Suprapubic skin (tissue), 4 donors: ENCODE measurements around the gene BAZ2B.

ENCODE experiments used
- CTCF ChIP-seq, 2 donors: fragments of 200-600 bp in 1 of 2; fragments of 450-650 bp in 1 of 2; sonication (generic) in 1 of 2; IDR thresholded peaks; one replicate each; pipeline ENCODE4 v1.5.1; 2016 to 2019; ENCODE audit warnings: antibody characterized with exemption in 2 of 2, mild to moderate bottlenecking in 1 of 2, moderate library complexity in 1 of 2
- EP300 ChIP-seq: sonication (generic); formaldehyde crosslinking; IDR thresholded peaks from one replicate; pipeline ENCODE4 v1.6.1; 2017; ENCODE audit warnings: antibody characterized with exemption
- POLR2A ChIP-seq, 2 donors: fragments of 450-650 bp; IDR thresholded peaks; one replicate each; pipeline ENCODE4 v1.6.1; 2017; ENCODE audit warnings: antibody characterized with exemption in 2 of 2, mild to moderate bottlenecking in 2 of 2, moderate library complexity in 2 of 2
- POLR2AphosphoS5 ChIP-seq, 3 donors: sonication (generic); formaldehyde crosslinking; IDR thresholded peaks; one replicate each; pipeline ENCODE4 v1.6.1; 2017; ENCODE audit warnings: antibody characterized with exemption in 3 of 3

GRCh38 chr2:159445307-159445706 lies 171.0 kb downstream of the BAZ2B start:
- TF ChIP-seq CTCF (IDR thresholded peaks at IDR 0.05) = no peak
- TF ChIP-seq EP300 = no peak
- TF ChIP-seq POLR2A (IDR thresholded peaks at IDR 0.05) = no peak
- TF ChIP-seq POLR2AphosphoS5 (IDR thresholded peaks at IDR 0.05) = no peak
